Type B pancreatic cell (in vitro differentiated cells): Measurements from ENCODE around the gene MAGT1. TPM values are rescaled to one million over a fixed set of nuclear protein-coding genes. Genes with fewer than 3 reads are reported as not detected.

Experiments
- DNase-seq: peaks from one replicate; pipeline ENCODE4 v3.0.0; 2021; ENCODE audit warnings: mixed read lengths; ENCODE audit not compliant: unreplicated experiment; ENCODE audit errors: extremely low spot score
- H3K27ac Mint-ChIP-seq: 2 replicates; pipeline ENCODE4 v1.8.0; 2021; ENCODE audit warnings: mild to moderate bottlenecking, mixed read lengths
- H3K27me3 Mint-ChIP-seq: 2 replicates; pipeline ENCODE4 v1.8.0; 2021; ENCODE audit warnings: mixed read lengths
- H3K36me3 Mint-ChIP-seq: 2 replicates; pipeline ENCODE4 v1.8.0; 2021; ENCODE audit warnings: mixed read lengths
- H3K4me1 Mint-ChIP-seq: one replicate; pipeline ENCODE4 v1.8.0; 2021; ENCODE audit warnings: mixed read lengths; ENCODE audit not compliant: unreplicated experiment
- H3K4me3 Mint-ChIP-seq: 2 replicates; pipeline ENCODE4 v1.8.0; 2021; ENCODE audit warnings: mild to moderate bottlenecking, mixed read lengths
- H3K9me3 Mint-ChIP-seq: 2 replicates; pipeline ENCODE4 v1.8.0; 2021; ENCODE audit warnings: mixed read lengths
- total RNA-seq: library from RNA; stranded (reverse); gene quantifications from 2 replicates; pipeline ENCODE4 v1.2.1, GENCODE V29; 2021; ENCODE audit warnings: low replicate concordance
- TF ChIP-seq, protein P1 (sequence below): fragments of 200-600 bp; sonication (generic); conservative IDR thresholded peaks from 2 replicates; pipeline ENCODE4 v1.5.0; 2021; ENCODE audit warnings: antibody characterized with exemption, mild to moderate bottlenecking

The MAGT1 gene
- total RNA-seq, 1 donor from 2014 or later, result 57.8 TPM

DNA sequence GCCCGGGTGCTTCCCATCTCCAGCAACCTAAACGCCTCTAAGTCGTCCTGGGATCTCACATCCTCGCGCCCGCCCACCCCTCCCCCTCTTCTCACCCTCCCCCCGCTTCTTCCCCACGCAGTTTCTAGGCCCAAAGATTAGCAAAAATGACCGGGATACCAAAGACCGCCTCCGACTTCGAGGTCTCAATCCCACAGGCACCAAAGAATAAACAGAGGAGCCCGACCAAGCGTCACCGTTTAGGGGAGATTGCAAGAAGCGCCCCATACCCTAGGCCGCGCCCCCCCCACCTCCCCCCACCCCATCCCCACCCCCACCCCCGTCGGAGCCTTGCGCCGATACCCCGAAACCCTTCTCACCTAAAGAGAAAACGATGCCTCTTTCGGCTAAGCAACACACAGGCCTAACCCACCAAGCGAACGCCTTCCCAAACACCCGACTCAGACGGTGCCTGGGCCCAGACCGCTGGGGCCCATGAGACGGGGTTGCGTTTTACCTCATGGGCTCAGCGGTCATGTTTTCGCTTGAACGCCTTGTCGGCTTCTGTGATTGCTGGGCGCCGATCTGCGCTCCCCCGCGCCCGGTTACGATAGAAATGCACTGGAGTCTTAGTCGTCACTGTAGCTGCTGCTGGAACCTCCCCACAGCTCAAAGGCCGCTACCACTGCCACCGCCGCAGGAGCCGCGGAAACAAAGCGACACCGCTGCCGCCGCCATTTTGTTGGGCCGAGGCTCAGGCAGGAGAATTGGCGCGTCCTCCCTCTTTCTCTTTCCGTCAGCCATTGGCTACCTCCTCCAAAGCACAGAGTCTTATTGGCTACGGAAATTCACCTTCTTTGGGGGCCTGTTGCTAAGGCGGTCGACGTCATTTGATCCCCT is 109.5 kb downstream of the MAGT1 start, which contains the start of gene ATRX:
TSS of gene ATRX (minus strand) at position 731 of the 879 bp plus-strand sequence. CDS start at position 516, 215 bp downstream.
- DNase-seq, result peak; percentile 74
- Mint-ChIP-seq H3K4me3 (peak within 1 kb of the TSS; percentile 100), H3K27ac (peak within 1 kb of the TSS; percentile 100), H3K9me3 (no peaks in the 10 kb centered on the region), H3K36me3 (no peaks in the 10 kb centered on the region), H3K4me1 (no peaks in the 10 kb centered on the region), H3K27me3 (no peaks in the 10 kb centered on the region)
- TF ChIP-seq, protein P1, sequence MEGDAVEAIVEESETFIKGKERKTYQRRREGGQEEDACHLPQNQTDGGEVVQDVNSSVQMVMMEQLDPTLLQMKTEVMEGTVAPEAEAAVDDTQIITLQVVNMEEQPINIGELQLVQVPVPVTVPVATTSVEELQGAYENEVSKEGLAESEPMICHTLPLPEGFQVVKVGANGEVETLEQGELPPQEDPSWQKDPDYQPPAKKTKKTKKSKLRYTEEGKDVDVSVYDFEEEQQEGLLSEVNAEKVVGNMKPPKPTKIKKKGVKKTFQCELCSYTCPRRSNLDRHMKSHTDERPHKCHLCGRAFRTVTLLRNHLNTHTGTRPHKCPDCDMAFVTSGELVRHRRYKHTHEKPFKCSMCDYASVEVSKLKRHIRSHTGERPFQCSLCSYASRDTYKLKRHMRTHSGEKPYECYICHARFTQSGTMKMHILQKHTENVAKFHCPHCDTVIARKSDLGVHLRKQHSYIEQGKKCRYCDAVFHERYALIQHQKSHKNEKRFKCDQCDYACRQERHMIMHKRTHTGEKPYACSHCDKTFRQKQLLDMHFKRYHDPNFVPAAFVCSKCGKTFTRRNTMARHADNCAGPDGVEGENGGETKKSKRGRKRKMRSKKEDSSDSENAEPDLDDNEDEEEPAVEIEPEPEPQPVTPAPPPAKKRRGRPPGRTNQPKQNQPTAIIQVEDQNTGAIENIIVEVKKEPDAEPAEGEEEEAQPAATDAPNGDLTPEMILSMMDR, result no peak

DNA sequence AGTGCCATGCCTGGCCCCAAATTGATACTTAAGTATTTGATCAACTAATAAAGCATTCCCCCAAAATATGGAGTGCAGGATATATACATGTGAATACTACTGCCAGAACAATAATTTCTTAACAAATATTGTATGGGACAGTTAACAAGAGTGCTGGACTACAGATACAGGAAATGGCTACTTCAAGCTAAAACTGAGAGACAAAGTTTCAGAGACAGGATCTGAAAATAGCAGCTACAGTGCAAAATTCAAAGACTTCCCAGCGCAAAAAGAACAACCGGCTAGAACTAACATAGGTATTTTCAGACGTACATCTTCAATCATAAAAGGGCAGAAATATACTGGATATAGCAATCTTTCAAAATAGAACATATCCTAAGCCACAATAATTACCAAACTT is 115.5 kb downstream of the MAGT1 start:
- H3K27me3 Mint-ChIP-seq, result no peaks in the 10 kb centered on the region
- no peak for DNase-seq
- no peak overlapping the region for H3K4me3 Mint-ChIP-seq
- no peaks in the 10 kb centered on the region for H3K4me1 Mint-ChIP-seq
- H3K27ac Mint-ChIP-seq, result no peak overlapping the region
- no peaks in the 10 kb centered on the region for H3K9me3 Mint-ChIP-seq
- peaks cover 10% of the 10 kb centered on the region for H3K36me3 Mint-ChIP-seq
- TF ChIP-seq, protein P1, result no peak

DNA sequence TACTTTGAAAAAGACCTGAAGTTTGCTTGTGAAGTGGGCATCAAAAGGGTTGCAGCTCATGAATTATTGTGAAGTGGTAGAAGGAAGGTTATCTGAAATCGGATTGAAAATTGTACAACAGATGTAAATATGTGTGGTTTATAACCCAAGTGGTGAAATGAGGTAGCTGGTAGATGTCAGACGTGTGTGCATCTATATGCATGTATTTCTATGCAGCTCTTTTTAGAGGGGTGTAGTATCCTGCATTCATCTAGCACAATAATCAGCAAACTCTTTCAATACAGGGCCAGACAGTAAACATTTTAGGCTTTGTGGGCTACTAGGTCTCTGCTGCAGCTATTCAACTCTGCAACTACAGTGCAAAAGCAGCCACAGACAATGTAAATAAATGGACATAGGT is 118.6 kb downstream of the MAGT1 start:
- TF ChIP-seq, protein P1, result no peak
- Mint-ChIP-seq H3K36me3 (peaks cover 14% of the 10 kb centered on the region), H3K27ac (no peak overlapping the region), H3K4me3 (no peak overlapping the region), H3K4me1 (no peaks in the 10 kb centered on the region), H3K27me3 (no peaks in the 10 kb centered on the region), H3K9me3 (no peaks in the 10 kb centered on the region)
- DNase-seq, result no peak

Other genes with a start within 250 kb of the MAGT1 start
- 86.7 and 110 TPM in 2 replicates for gene ATRX, start 109.2 kb downstream of the MAGT1 start, total RNA-seq
- 245 and 387 TPM in 2 replicates for gene COX7B, start 4.0 kb upstream of the MAGT1 start, total RNA-seq
- 11.1 and 12.0 TPM in 2 replicates for gene ATP7A, start 15.3 kb upstream of the MAGT1 start, total RNA-seq
- not detected in 2 replicates for gene PGAM4, start 74.2 kb upstream of the MAGT1 start, total RNA-seq
- gene PGK1, start 208.8 kb upstream of the MAGT1 start, total RNA-seq, result 203 and 228 TPM in 2 replicates
- gene TAF9B, start 244.2 kb upstream of the MAGT1 start, total RNA-seq, result 11.6 and 25.1 TPM in 2 replicates